ENCODE data around the gene LSAMP.

The LSAMP gene

GRCh38 chr3:115918900-115919299 is 526.4 kb downstream of the LSAMP start:
- in situ Hi-C loops (cut with HindIII; ENCODE audit: low pct_ligation_motif_present, low pct_unique_long_range_greater_than_20kb, low sequenced_read_pairs), result no loop called here
- no peak for DNase-seq

- in situ Hi-C loops (cut with HindIII; ENCODE audit: low pct_ligation_motif_present, low pct_unique_long_range_greater_than_20kb, low sequenced_read_pairs), result no loop called here
- DNase-seq, result no peak
Observed at GRCh38 chr3:115916866-115917265, 528.4 kb downstream of the LSAMP start.

- no peak for DNase-seq
- in situ Hi-C loops (cut with HindIII; ENCODE audit: low pct_ligation_motif_present, low pct_unique_long_range_greater_than_20kb, low sequenced_read_pairs), result no loop called here
Observed at GRCh38 chr3:115915061-115915460, 530.2 kb downstream of the LSAMP start.

- DNase-seq, result peak; percentile 17
- in situ Hi-C loops (cut with HindIII; ENCODE audit: low pct_ligation_motif_present, low pct_unique_long_range_greater_than_20kb, low sequenced_read_pairs), result no loop called here
Observed at GRCh38 chr3:115913069-115913686, 532.1 kb downstream of the LSAMP start.

- in situ Hi-C loops (cut with HindIII; ENCODE audit: low pct_ligation_motif_present, low pct_unique_long_range_greater_than_20kb, low sequenced_read_pairs), result no loop called here
- DNase-seq, result no peak
Observed at GRCh38 chr3:115912372-115912771, 532.9 kb downstream of the LSAMP start.

GRCh38 chr3:115905871-115906270 is 539.4 kb downstream of the LSAMP start:
- DNase-seq, result no peak
- in situ Hi-C loops (cut with HindIII; ENCODE audit: low pct_ligation_motif_present, low pct_unique_long_range_greater_than_20kb, low sequenced_read_pairs), result no loop called here

GRCh38 chr3:115903843-115904242 is 541.4 kb downstream of the LSAMP start:
- in situ Hi-C loops (cut with HindIII; ENCODE audit: low pct_ligation_motif_present, low pct_unique_long_range_greater_than_20kb, low sequenced_read_pairs), result no loop called here
- no peak for DNase-seq

- in situ Hi-C loops (cut with HindIII; ENCODE audit: low pct_ligation_motif_present, low pct_unique_long_range_greater_than_20kb, low sequenced_read_pairs), result no loop called here
- no peak for DNase-seq
Observed at GRCh38 chr3:115901008-115901407, 544.3 kb downstream of the LSAMP start.

GRCh38 chr3:115899535-115899934 is 545.8 kb downstream of the LSAMP start:
- in situ Hi-C loops (cut with HindIII; ENCODE audit: low pct_ligation_motif_present, low pct_unique_long_range_greater_than_20kb, low sequenced_read_pairs), result no loop called here
- no peak for DNase-seq

- DNase-seq, result no peak
- in situ Hi-C loops (cut with HindIII; ENCODE audit: low pct_ligation_motif_present, low pct_unique_long_range_greater_than_20kb, low sequenced_read_pairs), result no loop called here
Observed at GRCh38 chr3:115898656-115899410, 546.5 kb downstream of the LSAMP start.

- in situ Hi-C loops (cut with HindIII; ENCODE audit: low pct_ligation_motif_present, low pct_unique_long_range_greater_than_20kb, low sequenced_read_pairs), result no loop called here
- no peak for DNase-seq
Observed at GRCh38 chr3:115891006-115891636, 554.2 kb downstream of the LSAMP start.

- no peak for DNase-seq
- in situ Hi-C loops (cut with HindIII; ENCODE audit: low pct_ligation_motif_present, low pct_unique_long_range_greater_than_20kb, low sequenced_read_pairs), result no loop called here
Observed at GRCh38 chr3:115890579-115890978, 554.7 kb downstream of the LSAMP start.

GRCh38 chr3:115885621-115886020 is 559.7 kb downstream of the LSAMP start:
- in situ Hi-C loops (cut with HindIII; ENCODE audit: low pct_ligation_motif_present, low pct_unique_long_range_greater_than_20kb, low sequenced_read_pairs), result no loop called here
- DNase-seq, result peak; percentile 2

GRCh38 chr3:115877615-115877899 is 567.7 kb downstream of the LSAMP start:
- DNase-seq, result no peak
- in situ Hi-C loops (cut with HindIII; ENCODE audit: low pct_ligation_motif_present, low pct_unique_long_range_greater_than_20kb, low sequenced_read_pairs), result no loop called here

- DNase-seq, result no peak
- in situ Hi-C loops (cut with HindIII; ENCODE audit: low pct_ligation_motif_present, low pct_unique_long_range_greater_than_20kb, low sequenced_read_pairs), result no loop called here
Observed at GRCh38 chr3:115876876-115877614, 568.2 kb downstream of the LSAMP start.

- DNase-seq, result no peak
- in situ Hi-C loops (cut with HindIII; ENCODE audit: low pct_ligation_motif_present, low pct_unique_long_range_greater_than_20kb, low sequenced_read_pairs), result no loop called here
Observed at GRCh38 chr3:115875460-115875859, 569.8 kb downstream of the LSAMP start.

GRCh38 chr3:115871735-115872134 is 573.6 kb downstream of the LSAMP start:
- in situ Hi-C loops (cut with HindIII; ENCODE audit: low pct_ligation_motif_present, low pct_unique_long_range_greater_than_20kb, low sequenced_read_pairs), result no loop called here
- no peak for DNase-seq

GRCh38 chr3:115864911-115865310 is 580.4 kb downstream of the LSAMP start:
- in situ Hi-C loops (cut with HindIII; ENCODE audit: low pct_ligation_motif_present, low pct_unique_long_range_greater_than_20kb, low sequenced_read_pairs), result no loop called here
- DNase-seq, result no peak

- in situ Hi-C loops (cut with HindIII; ENCODE audit: low pct_ligation_motif_present, low pct_unique_long_range_greater_than_20kb, low sequenced_read_pairs), result no loop called here
- DNase-seq, result no peak
Observed at GRCh38 chr3:115862849-115863248, 582.4 kb downstream of the LSAMP start.

Measured in ACHN (cell line).